Measurements from ENCODE around the gene SIGLEC6.

Gene SIGLEC6

GRCh38 chr19:51531349-51532315 is at the start of gene SIGLEC6:
SIGLEC6 (minus strand) TSS chr19:51531670; CDS start chr19:51531648, 22 bp downstream.
- DNase-seq (ENCODE audit: low read depth in 2 of 2, low spot score in 1 of 2) = peak in 1 of 2 donors; percentile 32

DNA sequence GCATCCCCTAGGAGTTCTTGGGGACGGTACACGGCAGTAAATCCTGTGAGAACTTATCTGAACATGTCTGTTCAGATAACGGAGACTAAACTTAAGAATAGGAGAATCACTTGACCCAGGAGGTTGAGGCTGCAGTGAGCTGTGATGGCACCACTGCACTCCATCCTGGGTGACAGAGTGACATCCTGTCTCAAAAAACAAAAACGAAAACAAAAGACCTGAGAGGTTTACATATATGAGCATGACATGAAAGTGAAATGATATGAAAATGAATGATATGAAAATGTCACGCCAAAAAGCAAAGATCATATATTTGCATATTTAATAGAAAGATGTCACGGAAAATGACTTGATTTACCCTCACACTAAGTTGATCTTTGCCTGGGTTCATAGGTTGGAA is 45.4 kb upstream of the SIGLEC6 start:
- no peak for DNase-seq (ENCODE audit: low read depth in 2 of 2, low spot score in 1 of 2)

DNA sequence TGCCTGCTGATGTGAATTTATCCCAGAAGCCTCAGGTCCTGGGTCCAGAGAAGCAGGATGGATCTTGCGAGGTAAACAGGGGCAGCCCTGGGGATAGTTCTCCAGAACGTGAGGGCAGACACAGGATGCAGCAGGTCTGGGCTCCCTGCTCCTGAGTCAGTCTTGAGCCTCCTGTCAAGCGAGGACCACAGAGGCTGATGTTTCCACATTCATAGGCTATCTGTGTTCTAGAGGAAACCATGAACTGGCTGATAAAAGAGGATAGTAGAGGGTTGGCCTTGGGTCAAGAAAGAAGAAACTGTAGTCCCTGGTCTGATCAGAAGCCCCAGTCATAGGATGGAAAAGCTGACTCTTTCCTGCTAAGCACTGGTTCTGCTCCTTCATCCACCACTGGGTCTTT is 41.9 kb upstream of the SIGLEC6 start:
- no peak for DNase-seq (ENCODE audit: low read depth in 2 of 2, low spot score in 1 of 2)

DNA sequence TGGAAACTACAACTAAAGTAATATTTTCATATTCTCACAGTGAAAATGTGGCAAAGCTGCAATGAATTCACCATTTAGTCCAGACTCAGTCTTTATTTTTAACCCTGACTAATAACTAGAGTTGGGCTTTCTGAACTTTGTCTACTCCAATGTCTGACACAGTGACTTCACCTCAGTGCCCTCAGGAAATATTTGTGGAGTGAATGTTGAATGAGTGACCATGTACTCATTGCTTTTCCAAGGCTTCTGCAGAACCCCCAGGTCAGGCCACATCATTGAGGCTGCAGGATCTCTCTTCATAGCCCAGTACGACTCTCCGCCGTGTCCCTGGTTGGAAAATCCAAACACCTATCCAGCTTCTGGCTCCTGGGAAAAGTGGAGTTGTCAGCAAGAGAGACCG is 41.4 kb upstream of the SIGLEC6 start:
- DNase-seq (ENCODE audit: low read depth in 2 of 2, low spot score in 1 of 2) = no peak

- DNase-seq (ENCODE audit: low read depth in 2 of 2, low spot score in 1 of 2) = no peak
Measured at GRCh38 chr19:51572410-51572809, 40.9 kb upstream of the SIGLEC6 start.

DNA sequence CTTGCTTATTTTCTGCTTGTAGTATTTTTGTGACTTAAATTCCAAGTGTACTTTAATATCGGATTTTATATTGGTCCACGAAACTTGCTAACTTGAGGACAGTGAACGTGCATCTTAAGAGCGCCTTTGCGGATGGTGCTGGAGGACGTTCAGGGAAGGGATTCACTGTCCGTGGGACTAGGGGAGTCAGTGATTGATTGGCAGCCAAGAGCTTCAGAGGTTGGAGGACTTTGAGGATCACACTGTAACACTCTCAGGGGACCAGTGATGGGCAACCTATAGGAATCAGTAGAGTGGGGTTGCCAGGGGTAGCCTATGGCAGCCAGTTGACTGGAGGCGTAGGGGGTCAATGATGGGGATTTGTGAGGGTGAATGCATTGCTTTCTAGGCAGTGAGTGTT is 40.1 kb upstream of the SIGLEC6 start:
- DNase-seq (ENCODE audit: low read depth in 2 of 2, low spot score in 1 of 2) = no peak

- peak; percentile 73 to 79 for DNase-seq (ENCODE audit: low read depth in 2 of 2, low spot score in 1 of 2)
Measured at GRCh38 chr19:51570962-51571575, 39.6 kb upstream of the SIGLEC6 start, which contains the start of gene ZNF175. ZNF175 (plus strand) TSS chr19:51571283; CDS start chr19:51573330, 2,047 bp downstream.

GRCh38 chr19:51568456-51568855 is 37.0 kb upstream of the SIGLEC6 start:
- DNase-seq (ENCODE audit: low read depth in 2 of 2, low spot score in 1 of 2) = no peak

DNA sequence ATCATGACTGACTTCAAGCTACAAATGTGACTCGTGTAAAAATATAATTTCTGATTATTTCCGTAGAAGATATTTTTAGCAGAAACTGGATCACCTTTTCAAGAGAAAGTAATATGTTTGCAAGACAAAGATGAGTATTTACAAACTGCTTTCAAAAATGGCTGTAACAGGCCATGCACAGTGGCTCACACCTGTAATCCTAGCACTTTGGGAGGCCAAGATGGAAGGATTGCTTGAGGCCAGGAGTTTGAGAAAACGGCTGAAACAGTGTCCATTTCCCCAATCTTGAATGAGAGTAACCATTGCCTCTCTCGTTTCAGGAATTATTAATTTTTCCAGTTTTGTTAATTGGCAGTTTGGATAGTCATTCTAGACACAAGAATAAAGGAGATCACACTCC is 36.1 kb upstream of the SIGLEC6 start:
- no peak for DNase-seq (ENCODE audit: low read depth in 2 of 2, low spot score in 1 of 2)

DNA sequence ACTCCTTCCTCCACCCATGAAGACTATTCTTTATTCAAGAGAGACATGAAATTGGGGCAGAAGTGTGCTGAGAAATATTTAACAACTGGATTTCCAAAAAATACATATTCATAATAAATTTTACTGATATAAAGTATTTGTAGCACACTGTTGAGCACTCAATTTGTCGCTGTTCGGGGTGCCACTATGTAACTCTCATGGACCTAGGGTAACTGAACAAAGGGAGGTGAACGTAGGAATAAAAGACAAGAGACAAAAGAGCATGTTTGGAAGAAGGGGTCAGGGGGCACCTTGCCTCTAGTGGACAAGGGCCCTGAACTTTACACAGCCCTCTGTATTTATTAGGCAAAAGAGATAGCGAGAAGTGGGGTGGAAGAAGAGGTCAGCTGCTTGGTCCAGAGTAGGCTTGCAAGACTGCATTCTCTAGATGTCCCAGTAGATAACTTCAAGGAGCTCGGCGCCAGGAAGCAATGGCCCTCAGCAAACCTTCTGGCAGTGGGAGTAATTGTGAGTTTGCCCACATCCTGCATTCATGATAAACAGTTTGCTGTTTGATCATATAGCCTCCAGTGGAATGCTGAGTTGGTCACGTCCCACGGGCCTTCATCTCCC is 35.1 kb upstream of the SIGLEC6 start:
- no peak for DNase-seq (ENCODE audit: low read depth in 2 of 2, low spot score in 1 of 2)

DNA sequence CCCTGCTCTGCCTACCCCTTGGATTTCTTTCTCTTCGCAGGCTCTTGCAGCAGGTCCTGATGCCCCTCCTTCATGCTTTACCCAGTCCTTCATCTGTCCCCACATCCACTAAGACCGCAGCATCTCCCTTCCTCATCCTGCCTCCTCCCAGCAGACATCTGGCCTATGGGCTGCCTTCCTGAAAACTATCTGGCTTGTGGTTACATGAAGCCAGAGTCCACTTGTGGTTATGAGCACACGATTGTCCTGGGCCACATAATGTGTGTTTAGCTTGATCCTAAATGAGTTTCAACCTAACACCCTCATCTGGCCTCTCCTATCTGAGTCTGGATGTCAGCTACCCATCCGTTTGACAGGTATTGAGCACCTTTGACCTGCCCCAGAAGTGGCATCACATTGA is 34.1 kb upstream of the SIGLEC6 start:
- DNase-seq (ENCODE audit: low read depth in 2 of 2, low spot score in 1 of 2) = no peak

DNA sequence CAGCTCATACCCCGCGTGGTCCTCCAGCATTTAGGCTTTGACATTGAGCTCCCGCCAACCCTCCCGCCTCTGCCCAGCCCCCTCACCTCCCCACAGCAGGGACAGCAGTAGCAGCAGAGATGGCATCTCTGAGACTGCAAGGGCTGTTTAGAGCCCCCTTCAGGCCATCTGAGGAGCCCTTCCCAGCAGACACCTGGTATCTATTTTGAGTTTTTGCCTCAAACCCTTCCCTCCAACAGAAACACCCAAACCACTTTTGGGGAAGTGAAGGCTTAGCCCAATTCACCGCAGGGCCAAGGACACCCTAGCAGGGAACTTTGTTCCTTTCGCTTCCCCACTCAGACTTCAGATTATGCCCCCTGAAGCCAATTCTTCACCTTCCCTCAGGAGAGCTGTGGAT is 33.3 kb upstream of the SIGLEC6 start:
- no peak for DNase-seq (ENCODE audit: low read depth in 2 of 2, low spot score in 1 of 2)

DNA sequence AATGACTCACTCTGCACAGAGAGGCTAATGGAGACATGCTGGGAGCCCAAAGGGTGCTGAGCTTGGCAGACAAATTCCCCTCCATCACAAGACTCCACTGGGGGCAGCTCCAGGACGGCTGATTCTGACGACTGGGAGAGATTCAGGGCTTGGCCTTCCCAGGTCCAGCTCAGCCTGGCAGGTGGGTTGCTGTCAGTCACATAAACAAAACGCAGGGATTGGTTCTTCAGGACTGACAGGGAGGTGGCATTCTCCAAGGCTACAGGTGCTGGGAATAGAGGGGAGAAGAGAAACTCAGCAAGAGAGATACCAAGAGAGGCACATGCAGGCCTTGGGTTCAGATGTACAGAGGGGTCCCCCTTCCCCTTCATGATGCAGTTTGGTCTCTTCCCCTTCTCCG is 28.9 kb upstream of the SIGLEC6 start:
- no peak for DNase-seq (ENCODE audit: low read depth in 2 of 2, low spot score in 1 of 2)

DNA sequence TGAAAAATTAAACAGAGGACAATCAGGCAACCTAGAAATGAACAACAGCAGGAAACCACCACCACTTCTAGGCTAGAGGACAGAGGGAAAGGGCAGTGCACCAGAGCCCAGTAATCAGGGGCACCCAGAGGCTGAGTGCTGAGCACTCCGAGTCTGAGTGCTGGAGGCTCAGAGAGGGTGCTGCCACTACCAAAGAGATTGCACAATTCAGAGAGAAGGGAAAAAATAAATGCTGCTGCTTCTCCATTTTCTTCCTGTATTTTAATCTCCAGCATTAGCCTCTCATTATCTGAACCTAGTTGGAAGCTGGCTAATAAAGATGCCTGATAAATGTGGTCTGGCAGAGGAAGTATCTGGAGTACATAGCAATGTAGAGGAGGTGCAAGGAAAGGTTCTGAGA is 27.8 kb upstream of the SIGLEC6 start:
- no peak for DNase-seq (ENCODE audit: low read depth in 2 of 2, low spot score in 1 of 2)

DNA sequence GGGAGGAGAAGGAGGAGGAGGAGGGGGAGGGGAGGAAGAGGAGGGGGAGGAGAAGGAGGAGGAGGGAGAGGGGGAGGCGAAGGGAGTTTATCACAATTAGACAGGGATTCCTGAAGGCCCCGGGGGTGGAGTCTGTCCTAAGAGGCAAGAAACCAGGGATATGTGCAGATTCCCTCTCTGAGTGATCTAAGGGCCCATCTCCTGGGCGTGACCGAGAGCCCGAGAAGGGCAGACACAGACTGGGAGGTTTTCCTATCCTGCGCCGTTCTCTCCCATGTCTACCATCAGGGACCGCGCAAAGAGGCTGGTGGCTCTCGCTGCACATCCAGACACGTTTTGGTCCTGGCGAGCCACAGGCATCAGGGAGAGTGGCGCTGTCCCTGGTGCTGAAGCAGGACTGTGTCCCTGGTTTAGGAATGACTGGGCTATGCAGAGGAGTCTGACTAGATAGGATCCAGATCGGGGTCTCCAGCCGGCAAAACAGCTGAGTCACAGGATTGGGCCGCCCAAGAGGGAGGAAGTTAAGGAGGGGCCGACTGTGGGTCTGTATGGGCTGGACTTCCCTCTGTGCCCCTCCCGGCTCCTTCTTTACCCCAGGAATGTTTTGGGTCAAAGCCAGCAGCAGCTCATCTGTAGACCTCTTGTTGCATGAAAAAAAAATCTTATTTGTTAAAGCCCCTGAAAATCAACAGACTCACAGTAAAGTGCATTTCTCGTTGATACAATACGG is 21.7 kb upstream of the SIGLEC6 start:
- no peak for DNase-seq (ENCODE audit: low read depth in 2 of 2, low spot score in 1 of 2)

DNA sequence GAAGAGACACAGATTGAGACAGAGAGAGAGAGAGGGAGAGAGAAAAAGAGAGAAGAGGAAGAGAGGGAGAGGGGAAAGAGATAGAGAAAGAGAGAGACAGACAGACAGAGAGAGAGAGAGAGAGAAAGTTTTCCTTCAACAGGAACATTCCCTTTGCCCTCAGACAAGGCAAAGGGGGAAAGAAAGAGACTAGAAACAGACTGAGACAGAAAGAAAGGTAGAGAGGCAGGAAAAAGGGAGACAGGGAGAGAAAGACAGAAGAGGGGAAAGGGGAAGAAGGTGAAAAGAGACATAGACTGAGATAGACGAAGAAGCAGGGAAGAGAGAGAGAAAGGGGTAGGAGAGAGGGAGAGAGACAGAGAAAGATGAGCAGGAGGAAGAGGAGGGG is 21.1 kb upstream of the SIGLEC6 start:
- no peak for DNase-seq (ENCODE audit: low read depth in 2 of 2, low spot score in 1 of 2)

DNA sequence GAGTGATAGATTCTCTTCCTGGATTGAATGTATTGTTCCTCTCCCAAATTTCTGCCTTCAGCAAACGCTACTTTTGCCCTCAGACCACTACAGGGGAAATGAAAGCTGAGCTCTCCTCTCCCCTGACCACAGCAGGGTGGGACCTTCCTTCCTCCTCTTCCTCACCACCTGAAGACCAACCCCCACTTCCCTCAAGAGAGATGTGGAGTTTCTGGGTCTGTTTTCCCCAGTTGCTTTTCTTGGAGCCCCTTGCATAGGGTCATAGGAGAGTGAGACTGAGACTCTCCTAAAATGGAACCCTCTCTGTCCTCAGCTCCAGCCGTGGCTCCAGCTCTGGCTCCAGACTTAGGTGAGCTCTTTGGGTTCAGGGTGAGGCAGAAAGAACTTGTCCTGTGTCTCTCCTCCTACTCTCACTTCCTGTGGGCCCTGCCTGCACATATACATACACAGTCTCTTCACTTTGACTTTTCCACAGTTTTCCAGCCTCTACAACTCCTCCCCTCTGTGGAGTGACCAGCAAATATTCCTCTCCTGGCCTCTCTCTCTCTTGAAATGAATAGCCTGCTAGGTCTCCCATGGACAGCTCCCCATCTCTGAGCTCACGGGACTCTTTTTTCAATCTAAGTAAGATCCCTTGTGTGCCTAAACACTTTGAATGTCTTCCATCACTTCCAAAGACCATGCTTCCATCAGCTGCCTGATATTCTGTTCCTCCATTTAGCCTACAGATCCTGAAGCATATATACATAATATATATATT is 20.4 kb upstream of the SIGLEC6 start:
- DNase-seq (ENCODE audit: low read depth in 2 of 2, low spot score in 1 of 2) = no peak

DNA sequence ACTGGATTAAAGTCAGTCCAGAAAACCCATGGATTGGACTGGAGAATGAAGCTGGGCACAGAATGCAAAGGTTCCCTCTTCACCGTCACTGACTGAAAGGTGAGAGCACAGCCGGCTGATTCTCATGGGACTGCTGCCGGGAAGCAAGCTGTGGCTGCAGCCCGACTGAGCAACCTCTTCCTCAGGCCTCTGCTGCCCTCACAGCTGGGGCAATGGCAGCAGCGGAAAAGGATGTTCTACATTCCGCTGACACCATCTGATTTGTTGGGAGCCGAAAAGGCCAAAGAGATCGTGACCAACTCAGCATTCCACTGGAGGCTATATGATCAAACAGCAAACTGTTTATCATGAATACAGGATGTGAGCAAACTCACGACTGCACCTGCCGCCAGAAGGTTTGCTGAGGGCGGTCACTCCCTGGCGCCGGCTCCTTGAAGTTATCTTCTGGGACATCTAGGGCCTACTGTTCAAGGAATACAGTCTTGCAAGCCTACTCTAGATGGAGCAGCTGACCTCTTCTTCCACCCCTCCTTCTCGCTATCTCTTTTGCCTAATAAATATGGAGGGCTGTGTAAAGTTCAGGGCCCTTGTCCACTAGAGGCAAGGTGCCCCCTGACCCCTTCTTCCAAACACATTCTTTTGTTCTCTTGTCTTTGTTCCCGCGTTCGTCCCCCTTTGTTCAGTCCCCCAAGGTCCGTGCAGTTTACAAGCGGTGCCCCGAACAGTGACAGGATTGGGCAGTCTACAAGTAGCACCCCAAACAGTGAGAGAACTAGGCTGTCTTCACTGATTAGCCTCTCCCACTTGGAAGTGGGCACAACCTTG is 19.6 kb upstream of the SIGLEC6 start:
- DNase-seq (ENCODE audit: low read depth in 2 of 2, low spot score in 1 of 2) = no peak

DNA sequence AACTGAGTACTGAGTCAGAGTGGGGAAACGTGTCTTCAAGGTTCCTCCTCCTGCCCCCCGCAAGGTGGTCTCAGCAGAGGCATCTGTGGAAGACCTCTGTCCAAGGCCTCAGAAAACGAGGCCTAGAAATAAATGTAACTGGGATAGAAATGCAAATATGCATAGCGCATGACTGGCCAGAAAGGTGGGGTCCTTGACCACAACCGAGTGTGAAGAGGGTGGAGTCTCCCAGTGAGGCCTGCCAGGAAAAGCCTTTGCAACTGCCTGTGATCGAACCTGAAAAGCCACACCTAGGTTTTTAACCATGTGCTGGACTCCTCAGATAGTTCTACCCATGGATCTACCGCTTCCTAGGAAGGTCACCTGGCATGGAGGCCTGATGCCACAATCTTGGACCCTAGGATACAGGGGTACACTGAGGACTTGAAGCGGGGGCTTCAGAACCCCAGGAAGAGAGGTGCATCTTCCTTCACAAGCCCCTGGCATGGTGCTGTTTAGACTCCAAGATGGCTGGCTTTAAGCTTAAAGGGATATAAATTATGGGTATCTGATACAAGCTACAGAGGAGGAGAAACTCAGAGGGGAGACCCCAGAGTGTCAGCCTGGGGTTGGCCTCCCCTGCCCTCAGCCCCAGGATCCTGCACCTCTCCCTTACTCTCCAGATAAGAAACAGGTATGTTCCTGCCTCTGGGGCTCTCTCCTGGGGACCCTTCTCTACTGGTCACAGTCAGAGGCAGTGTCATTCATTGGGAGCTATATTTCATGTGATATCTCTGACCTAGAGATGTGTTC is 18.3 kb upstream of the SIGLEC6 start:
- no peak for DNase-seq (ENCODE audit: low read depth in 2 of 2, low spot score in 1 of 2)

All from stimulated activated CD8-positive, alpha-beta memory T cell treated with anti-CD3 and anti-CD28 coated beads, Interleukin-4, amount 100 ng/mL, for 4 hours (primary cell).